GM21367 (cell line): ENCODE data around the gene TRAM2.

Experiments used
- ATAC-seq: cut with Tn5 transposase; IDR thresholded peaks from one replicate; pipeline ENCODE4 v1.9.1; 2021; ENCODE audit not compliant: unreplicated experiment

Gene TRAM2

DNA sequence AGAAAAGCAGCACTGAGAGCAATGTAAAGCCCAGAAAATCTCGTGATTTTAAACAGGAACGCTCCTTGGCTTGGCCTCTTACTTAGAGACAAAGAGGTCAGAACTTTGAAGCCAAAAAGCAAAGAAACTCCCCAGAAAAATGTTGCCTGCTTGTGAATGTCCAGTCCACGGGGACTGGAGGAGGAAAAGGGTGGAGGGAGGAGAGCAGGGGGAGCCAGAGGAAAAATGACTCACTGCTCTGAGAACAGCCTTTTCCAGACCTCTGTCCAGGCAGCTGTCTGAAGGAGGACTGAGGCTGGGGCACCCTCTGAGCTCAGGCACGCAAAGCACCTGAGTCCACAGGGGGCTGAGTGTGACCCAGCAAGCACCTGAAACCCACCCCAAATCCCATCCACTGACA, 64.7 kb downstream of the TRAM2 start:
- ATAC-seq, result no peak

DNA sequence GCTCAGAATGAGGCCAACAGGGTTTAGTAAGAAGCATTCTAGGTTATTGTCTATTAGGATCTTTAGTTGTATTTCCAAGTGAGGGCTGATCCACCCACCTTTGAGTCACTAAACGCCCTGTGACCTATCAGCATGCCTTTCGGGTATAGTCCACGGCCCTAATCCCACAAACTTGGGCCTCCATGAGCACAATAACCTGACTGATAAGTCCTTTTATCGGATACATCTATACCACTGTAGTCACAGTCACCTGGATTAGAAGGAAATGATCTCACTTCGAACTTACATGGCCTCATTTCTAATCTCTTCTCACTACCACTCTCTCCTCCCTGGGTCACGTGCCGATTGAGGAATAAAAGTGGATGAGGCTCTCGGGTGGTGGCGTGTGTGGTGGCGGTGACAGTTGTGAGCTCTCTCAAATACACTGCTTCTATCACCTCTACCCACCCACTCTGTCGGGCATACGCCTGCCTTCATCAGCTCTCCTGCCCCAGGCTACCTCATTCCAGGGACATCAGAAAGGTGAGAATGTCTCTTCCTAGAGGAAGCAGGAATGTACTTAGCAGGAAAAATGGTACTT, 65.2 kb downstream of the TRAM2 start:
- no peak for ATAC-seq

DNA sequence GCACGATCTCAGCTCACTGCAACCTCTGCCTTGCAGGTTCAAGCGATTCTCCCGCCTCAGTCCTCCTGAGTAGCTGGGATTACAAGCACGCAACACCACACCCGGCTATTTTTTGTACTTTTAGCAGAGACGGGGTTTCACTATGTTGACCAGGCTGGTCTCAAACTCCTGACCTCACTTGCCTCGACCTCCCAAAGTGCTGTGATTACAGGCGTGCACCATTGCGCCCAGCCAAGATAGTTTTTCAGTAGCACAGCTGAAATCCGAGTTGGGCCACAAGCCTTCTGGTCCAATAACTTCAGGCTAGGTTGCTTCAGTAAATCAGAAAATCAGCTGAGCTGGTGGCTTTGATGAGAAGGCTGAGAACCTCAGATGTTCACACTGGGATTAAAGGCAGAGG, 65.7 kb downstream of the TRAM2 start:
- no peak for ATAC-seq

GRCh38 chr6:52510213-52510562, 66.7 kb downstream of the TRAM2 start:
- ATAC-seq, result no peak

DNA sequence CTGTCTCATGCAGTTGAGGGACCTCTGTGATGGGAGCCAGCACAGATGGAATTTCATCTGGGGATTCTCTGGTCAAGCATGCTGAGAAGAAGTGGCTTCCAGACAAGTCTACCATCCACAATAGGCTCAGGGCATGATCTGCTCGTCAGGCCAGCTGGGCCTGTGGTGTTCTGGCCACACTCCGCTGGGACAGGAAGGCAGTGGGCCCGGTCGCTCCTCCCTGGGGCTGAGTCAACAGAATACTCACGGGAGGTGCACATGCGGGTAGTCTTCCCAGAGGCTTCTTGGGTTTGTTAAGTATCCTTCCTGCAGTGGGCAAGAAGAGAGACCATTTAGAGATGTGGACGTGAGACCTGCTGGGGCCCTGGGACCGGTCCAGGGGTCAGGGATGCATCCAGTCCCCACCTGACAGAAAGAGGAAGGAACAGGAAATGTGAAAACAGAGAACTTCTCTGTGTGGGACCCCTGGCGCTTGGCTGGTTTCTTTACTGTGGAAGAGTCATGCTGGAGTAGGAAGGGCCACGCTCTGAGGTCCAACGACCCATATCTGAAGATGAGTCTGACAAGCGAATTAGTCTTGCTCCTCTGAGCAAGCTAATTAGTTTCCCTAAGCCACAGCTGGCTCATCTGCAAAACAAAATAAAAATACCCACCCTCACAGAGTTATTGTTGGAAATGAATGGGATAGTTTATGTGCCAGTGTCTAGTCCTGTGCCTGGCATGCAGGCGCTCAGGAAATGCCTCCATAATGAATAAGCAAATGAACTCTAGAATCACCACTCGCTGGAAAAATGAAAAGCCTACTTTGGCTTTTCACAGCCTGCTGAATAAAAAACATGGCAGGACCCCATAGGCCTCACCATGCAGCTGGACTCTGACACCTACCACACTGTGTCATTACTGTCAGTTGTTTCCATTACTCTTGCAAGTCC, 67.3 kb downstream of the TRAM2 start:
- ATAC-seq, result no peak

DNA sequence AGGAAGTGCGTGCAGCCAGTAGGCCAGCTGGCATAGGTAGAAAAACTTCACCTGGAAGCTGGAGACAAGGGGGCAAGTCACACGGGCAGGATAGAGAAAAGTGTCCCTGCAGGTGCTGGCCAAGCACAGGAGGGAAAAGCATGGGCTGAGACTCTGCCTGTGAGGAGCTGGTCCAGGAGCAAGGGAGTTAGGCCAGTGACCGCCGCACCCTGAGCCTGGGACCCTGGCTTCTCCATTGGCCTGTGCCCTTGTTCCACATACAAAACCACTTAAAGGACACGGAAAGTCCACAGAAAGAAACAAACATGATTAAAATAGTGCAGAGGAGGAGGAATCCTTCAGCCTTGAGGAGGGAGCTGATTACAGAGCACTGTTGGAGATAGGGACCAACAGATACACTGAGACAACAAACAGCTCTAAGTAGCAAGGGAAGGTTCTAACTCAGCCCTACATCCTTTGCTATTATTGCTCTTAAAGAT, 68.6 kb downstream of the TRAM2 start:
- no peak for ATAC-seq

GRCh38 chr6:52507557-52508260, 69.2 kb downstream of the TRAM2 start:
- no peak for ATAC-seq

GRCh38 chr6:52506476-52506875, 70.4 kb downstream of the TRAM2 start:
- ATAC-seq, result no peak

DNA sequence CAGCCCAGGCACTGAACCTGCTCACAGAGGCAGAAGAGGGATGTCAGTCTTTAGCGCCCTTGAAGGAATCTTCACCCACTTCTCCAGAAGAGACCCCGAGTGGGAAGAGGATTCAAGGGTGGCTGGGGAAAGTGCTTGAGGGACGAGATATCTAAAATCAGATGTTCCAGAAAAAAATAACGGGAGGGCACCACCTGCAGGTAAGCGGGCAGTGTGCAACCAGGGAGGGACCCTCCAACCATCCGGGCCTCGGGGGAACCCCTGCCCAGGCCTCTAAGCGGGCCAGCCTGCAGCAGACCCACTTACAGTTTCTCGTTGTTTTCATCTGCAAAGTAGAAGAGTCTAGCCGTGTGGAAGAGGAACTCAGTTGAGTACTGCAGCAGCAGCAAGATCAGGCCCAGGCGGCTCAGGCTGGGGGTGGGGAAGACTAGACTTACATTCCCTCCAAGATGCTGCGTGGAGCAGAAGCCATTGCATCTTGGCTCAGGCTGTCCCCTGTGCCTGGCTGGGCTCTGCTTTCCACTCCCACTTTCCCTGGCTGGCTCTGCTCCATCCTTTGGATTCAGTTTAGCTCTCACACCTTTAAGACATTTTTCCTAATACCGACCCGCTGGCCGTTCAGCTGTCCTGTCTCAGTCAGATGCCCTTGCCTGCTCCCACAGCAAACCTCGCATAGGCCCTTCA, 71.0 kb downstream of the TRAM2 start:
- no peak for ATAC-seq

DNA sequence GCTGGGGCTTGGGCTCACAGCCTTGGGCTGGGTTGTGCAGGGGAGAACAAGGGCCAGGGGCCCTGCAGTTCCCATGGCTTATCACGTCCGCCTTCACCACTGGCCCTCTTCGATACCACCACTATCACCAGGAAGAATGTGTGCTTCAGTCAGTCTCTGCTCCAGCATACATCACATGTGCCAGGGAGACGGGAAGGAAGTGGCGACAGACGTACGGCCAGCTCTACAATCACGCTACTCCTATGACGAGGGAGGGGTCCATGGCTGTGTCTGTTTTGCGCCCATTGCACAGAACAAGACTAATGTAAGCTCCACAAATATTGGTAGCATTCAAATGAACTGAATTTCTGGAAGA, 72.1 kb downstream of the TRAM2 start:
- no peak for ATAC-seq

- ATAC-seq, result no peak
Observed at GRCh38 chr6:52503851-52504781, 72.7 kb downstream of the TRAM2 start.

DNA sequence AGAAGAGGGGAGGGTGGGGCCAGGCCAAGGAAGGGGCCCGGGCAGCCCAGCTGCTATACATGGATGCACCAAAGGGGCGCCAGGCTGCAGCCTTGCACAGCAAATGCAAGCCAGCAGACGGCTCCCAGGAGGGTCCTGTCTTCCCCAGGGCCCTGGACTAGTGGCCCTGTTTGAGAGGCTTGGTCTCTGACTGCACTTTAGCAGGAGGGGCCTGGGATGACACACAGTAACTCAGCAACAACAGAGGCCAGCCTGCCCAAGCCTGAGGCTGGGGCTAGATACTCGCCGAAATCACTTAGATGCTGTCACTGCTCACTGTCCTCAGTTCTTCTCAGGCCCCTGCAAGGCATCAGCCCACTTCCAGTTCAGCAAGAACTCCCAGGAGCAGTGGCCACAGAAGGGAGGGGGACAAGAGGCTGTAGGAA, 73.5 kb downstream of the TRAM2 start:
- no peak for ATAC-seq

DNA sequence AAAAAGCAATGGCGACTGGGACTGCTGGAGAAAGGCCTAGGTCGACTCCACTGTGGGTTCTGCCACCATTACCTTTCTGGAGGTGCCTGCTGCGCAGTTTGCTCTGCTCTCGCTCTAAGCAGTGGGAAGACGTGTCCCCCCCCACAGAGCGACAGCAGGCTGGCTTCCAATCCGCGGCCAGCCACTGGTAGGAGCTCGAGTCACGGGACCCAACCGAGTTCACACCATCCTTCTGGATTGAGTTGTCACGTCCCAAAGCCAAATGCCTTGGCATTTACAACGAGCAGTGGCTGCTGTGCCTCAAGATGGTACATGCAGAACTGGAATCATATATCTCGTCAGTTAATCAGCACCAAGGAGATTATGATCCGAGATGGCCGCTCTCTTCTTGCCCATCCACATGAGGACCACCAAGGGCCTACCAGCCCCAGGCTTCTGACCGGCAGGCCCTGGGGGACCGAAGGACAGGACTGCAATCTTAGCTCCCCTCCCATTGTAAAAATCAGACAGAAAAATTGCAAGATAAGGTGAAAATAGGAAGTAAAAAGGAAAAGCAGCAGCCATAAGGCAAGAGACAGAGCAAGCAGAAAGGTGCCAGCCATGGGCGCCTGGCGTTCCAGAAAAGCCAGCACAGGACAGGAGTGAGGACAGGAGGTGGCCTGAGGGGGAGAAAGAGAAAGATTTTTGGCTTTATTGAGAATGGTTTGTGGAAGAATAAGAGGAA, 74.4 kb downstream of the TRAM2 start:
- no peak for ATAC-seq

DNA sequence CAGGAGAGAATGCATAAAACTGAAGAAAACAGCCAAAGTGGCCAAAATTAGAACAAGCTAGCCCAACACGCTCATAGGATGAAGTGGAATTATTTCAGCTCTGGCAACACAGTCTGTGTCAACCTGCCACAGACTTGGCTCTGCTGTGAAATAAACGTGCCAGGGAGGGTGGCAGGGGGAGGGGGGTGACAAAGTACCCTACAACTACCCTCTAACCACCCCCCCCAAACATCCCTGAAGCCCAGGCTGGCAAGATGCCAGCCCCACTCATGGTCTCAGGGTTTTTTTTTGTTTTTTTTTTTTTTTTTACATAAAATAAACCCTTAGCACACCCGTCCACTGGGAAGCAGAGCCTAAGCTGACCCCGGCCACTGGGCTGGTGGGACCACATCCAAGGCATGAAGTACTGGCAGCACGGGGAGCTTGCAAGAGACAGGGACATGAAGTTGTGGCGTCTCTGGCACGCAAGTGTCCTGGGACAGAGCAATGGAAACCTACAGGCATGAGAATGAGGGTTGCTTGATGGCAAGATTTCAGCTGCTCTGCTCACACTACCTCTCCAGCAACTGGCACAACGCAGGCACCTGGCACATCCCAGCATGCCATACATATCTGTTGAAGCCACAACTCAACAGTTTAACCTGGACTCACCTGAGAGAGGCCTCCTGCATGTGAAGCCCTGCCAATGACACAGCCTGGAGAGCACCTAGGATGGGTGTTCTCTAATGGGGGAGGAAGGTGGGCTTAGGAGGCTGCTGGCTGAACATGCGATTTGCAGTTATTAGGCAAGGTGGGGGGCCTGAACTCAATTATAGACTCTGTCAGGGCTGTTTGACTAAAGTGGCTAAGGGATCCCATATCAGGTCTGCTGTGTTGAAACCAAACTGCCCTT, 76.4 kb downstream of the TRAM2 start:
- ATAC-seq, result no peak

- ATAC-seq, result no peak
Observed at GRCh38 chr6:52499681-52500236, 77.1 kb downstream of the TRAM2 start.

DNA sequence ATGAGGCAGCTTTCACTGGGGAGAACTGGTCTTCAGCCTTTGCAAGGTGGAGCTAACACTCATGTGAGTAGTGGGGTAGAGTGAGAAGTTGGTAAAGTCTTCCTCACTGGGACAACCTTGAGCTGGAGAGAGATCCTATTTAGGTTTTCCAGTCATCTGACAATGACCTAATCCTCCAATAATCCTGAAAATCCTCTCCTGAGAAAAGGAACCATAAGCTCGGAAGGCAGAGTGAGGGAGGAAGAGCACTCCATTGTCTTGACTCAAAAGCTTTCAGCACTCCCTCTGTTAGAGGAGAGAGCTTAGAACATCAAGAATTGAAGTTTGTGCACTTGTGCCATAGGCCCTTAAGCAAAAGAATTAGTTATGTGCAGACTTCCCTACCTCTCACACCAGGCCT, 77.8 kb downstream of the TRAM2 start:
- ATAC-seq, result no peak

- ATAC-seq, result peak; percentile 34
Observed at GRCh38 chr6:52498538-52499017, 78.3 kb downstream of the TRAM2 start.
